ENCODE results near the gene TMEM255B. TPM values are rescaled to one million over a fixed set of nuclear protein-coding genes. Genes with fewer than 3 reads are reported as not detected.
"Not testable (repeated sequence)": the region's sequence is repeated elsewhere in the genome, so short reads cannot be mapped to it uniquely, and the experiment has no call there.

Gene TMEM255B
- total and polyA plus RNA-seq, 4 donors = 0.63 to 67.3 (median 20.4) TPM

- DNase-seq (no peak), ATAC-seq (ENCODE audit: low FRiP score) (no peak)
- Histone ChIP-seq H3K27ac (ENCODE audit: low read depth in 1 of 2, low read length in 2 of 2) (no peak overlapping the region), H3K36me3 (ENCODE audit: control insufficient read depth in 1 of 2, insufficient read depth in 2 of 2, low read length in 1 of 2) (peaks cover 0 to 13% of the 10 kb centered on the region in 2 donors), H3K9me3 (ENCODE audit: control insufficient read depth, low read length) (no peaks in the 10 kb centered on the region), H3K4me3 (ENCODE audit: low read length in 2 of 2) (no peak overlapping the region), H3K27me3 (ENCODE audit: control insufficient read depth in 1 of 2, insufficient read depth in 2 of 2, low read length in 1 of 2) (no peaks in the 10 kb centered on the region), H3K4me1 (ENCODE audit: control insufficient read depth in 1 of 2, insufficient read depth in 2 of 2, low read length in 2 of 2) (no peaks in the 10 kb centered on the region)
- WGBS, 2 donors = 89 to 90% methylated on average over 45 of the region's 45 CpGs
- intact Hi-C loops (cut with DNase I) = no loop called here
Measured at GRCh38 chr13:113822956-113823744, 64.1 kb downstream of the TMEM255B start.

GRCh38 chr13:113823771-113824170, 64.7 kb downstream of the TMEM255B start:
- H3K9me3 ChIP-seq (ENCODE audit: control insufficient read depth, low read length) = no peaks in the 10 kb centered on the region
- H3K27me3 ChIP-seq (ENCODE audit: control insufficient read depth in 1 of 2, insufficient read depth in 2 of 2, low read length in 1 of 2) = no peaks in the 10 kb centered on the region
- WGBS, 2 donors = 83 to 93% methylated on average over 19 of the region's 19 CpGs
- intact Hi-C loops (cut with DNase I) = no loop called here
- H3K4me1 ChIP-seq (ENCODE audit: control insufficient read depth in 1 of 2, insufficient read depth in 2 of 2, low read length in 2 of 2) = no peaks in the 10 kb centered on the region
- no peak overlapping the region for H3K4me3 ChIP-seq (ENCODE audit: low read length in 2 of 2)
- H3K36me3 ChIP-seq (ENCODE audit: control insufficient read depth in 1 of 2, insufficient read depth in 2 of 2, low read length in 1 of 2) = peaks cover 0 to 13% of the 10 kb centered on the region in 2 donors
- ATAC-seq (ENCODE audit: low FRiP score) = no peak
- no peak overlapping the region for H3K27ac ChIP-seq (ENCODE audit: low read depth in 1 of 2, low read length in 2 of 2)
- no peak for DNase-seq

- Histone ChIP-seq H3K27me3 (ENCODE audit: control insufficient read depth in 1 of 2, insufficient read depth in 2 of 2, low read length in 1 of 2) (no peaks in the 10 kb centered on the region), H3K27ac (ENCODE audit: low read depth in 1 of 2, low read length in 2 of 2) (no peak overlapping the region), H3K9me3 (ENCODE audit: control insufficient read depth, low read length) (no peaks in the 10 kb centered on the region), H3K4me1 (ENCODE audit: control insufficient read depth in 1 of 2, insufficient read depth in 2 of 2, low read length in 2 of 2) (no peaks in the 10 kb centered on the region), H3K36me3 (ENCODE audit: control insufficient read depth in 1 of 2, insufficient read depth in 2 of 2, low read length in 1 of 2) (peaks cover 0 to 12% of the 10 kb centered on the region in 2 donors), H3K4me3 (ENCODE audit: low read length in 2 of 2) (no peak overlapping the region)
- intact Hi-C loops (cut with DNase I) = no loop called here
- WGBS, 2 donors = 77 to 81% methylated on average over 16 of the region's 16 CpGs
- DNase-seq (no peak), ATAC-seq (ENCODE audit: low FRiP score) (no peak)
Measured at GRCh38 chr13:113825841-113826240, 66.8 kb downstream of the TMEM255B start.

GRCh38 chr13:113826446-113826845, 67.4 kb downstream of the TMEM255B start:
- 86 to 93% methylated on average over 31 to 35 of the region's 35 CpGs for WGBS, 2 donors
- H3K4me3 ChIP-seq (ENCODE audit: low read length in 2 of 2); DNase-seq; ATAC-seq (ENCODE audit: low FRiP score); H3K4me1 ChIP-seq (ENCODE audit: control insufficient read depth in 1 of 2, insufficient read depth in 2 of 2, low read length in 2 of 2); H3K27me3 ChIP-seq (ENCODE audit: control insufficient read depth in 1 of 2, insufficient read depth in 2 of 2, low read length in 1 of 2); H3K27ac ChIP-seq (ENCODE audit: low read depth in 1 of 2, low read length in 2 of 2); intact Hi-C loops (cut with DNase I); H3K9me3 ChIP-seq (ENCODE audit: control insufficient read depth, low read length): not testable (repeated sequence)
- H3K36me3 ChIP-seq (ENCODE audit: control insufficient read depth in 1 of 2, insufficient read depth in 2 of 2, low read length in 1 of 2) = peaks cover 0 to 16% of the 10 kb centered on the region in 2 donors

GRCh38 chr13:113827021-113827420, 68.0 kb downstream of the TMEM255B start:
- intact Hi-C loops (cut with DNase I) = no loop called here
- WGBS, 2 donors = 92 to 94% methylated on average over 19 of the region's 19 CpGs
- peaks cover 0 to 12% of the 10 kb centered on the region in 2 donors for H3K36me3 ChIP-seq (ENCODE audit: control insufficient read depth in 1 of 2, insufficient read depth in 2 of 2, low read length in 1 of 2)
- H3K4me3 ChIP-seq (ENCODE audit: low read length in 2 of 2) = no peak overlapping the region
- DNase-seq (no peak), ATAC-seq (ENCODE audit: low FRiP score) (no peak)
- H3K4me1 ChIP-seq (ENCODE audit: control insufficient read depth in 1 of 2, insufficient read depth in 2 of 2, low read length in 2 of 2) = no peaks in the 10 kb centered on the region
- H3K27ac ChIP-seq (ENCODE audit: low read depth in 1 of 2, low read length in 2 of 2) = no peak overlapping the region
- no peaks in the 10 kb centered on the region for H3K27me3 ChIP-seq (ENCODE audit: control insufficient read depth in 1 of 2, insufficient read depth in 2 of 2, low read length in 1 of 2)
- no peaks in the 10 kb centered on the region for H3K9me3 ChIP-seq (ENCODE audit: control insufficient read depth, low read length)

GRCh38 chr13:113828282-113828825, 69.3 kb downstream of the TMEM255B start:
- ATAC-seq (ENCODE audit: low FRiP score) = no peak
- no peak overlapping the region for H3K4me3 ChIP-seq (ENCODE audit: low read length in 2 of 2)
- peaks cover 0 to 18% of the 10 kb centered on the region in 2 donors for H3K36me3 ChIP-seq (ENCODE audit: control insufficient read depth in 1 of 2, insufficient read depth in 2 of 2, low read length in 1 of 2)
- WGBS, 2 donors = 94 to 97% methylated on average over 20 of the region's 20 CpGs
- intact Hi-C loops (cut with DNase I) = no loop called here
- DNase-seq = no peak
- no peak overlapping the region for H3K27ac ChIP-seq (ENCODE audit: low read depth in 1 of 2, low read length in 2 of 2)
- H3K27me3 ChIP-seq (ENCODE audit: control insufficient read depth in 1 of 2, insufficient read depth in 2 of 2, low read length in 1 of 2) = no peaks in the 10 kb centered on the region
- H3K9me3 ChIP-seq (ENCODE audit: control insufficient read depth, low read length) = no peaks in the 10 kb centered on the region
- no peaks in the 10 kb centered on the region for H3K4me1 ChIP-seq (ENCODE audit: control insufficient read depth in 1 of 2, insufficient read depth in 2 of 2, low read length in 2 of 2)

GRCh38 chr13:113830426-113830950, 71.5 kb downstream of the TMEM255B start:
- H3K27ac ChIP-seq (ENCODE audit: low read depth in 1 of 2, low read length in 2 of 2); H3K27me3 ChIP-seq (ENCODE audit: control insufficient read depth in 1 of 2, insufficient read depth in 2 of 2, low read length in 1 of 2); ATAC-seq (ENCODE audit: low FRiP score); DNase-seq; H3K4me1 ChIP-seq (ENCODE audit: control insufficient read depth in 1 of 2, insufficient read depth in 2 of 2, low read length in 2 of 2); H3K9me3 ChIP-seq (ENCODE audit: control insufficient read depth, low read length); intact Hi-C loops (cut with DNase I); H3K4me3 ChIP-seq (ENCODE audit: low read length in 2 of 2): not testable (repeated sequence)
- H3K36me3 ChIP-seq (ENCODE audit: control insufficient read depth in 1 of 2, insufficient read depth in 2 of 2, low read length in 1 of 2) = peaks cover 0 to 26% of the 10 kb centered on the region in 2 donors
- WGBS, 2 donors = 91 to 96% methylated on average over 11 to 22 of the region's 22 CpGs

- intact Hi-C loops (cut with DNase I) = no loop called here
- Histone ChIP-seq H3K27me3 (ENCODE audit: control insufficient read depth in 1 of 2, insufficient read depth in 2 of 2, low read length in 1 of 2) (no peaks in the 10 kb centered on the region), H3K9me3 (ENCODE audit: control insufficient read depth, low read length) (no peaks in the 10 kb centered on the region), H3K4me1 (ENCODE audit: control insufficient read depth in 1 of 2, insufficient read depth in 2 of 2, low read length in 2 of 2) (no peaks in the 10 kb centered on the region), H3K27ac (ENCODE audit: low read depth in 1 of 2, low read length in 2 of 2) (no peak overlapping the region), H3K4me3 (ENCODE audit: low read length in 2 of 2) (no peak overlapping the region), H3K36me3 (ENCODE audit: control insufficient read depth in 1 of 2, insufficient read depth in 2 of 2, low read length in 1 of 2) (peaks cover 0 to 23% of the 10 kb centered on the region in 2 donors)
- ATAC-seq (ENCODE audit: low FRiP score) = no peak
- no peak for DNase-seq
- 88 to 92% methylated on average over 23 of the region's 23 CpGs for WGBS, 2 donors
Measured at GRCh38 chr13:113831061-113831460, 72.0 kb downstream of the TMEM255B start.

GRCh38 chr13:113832205-113832604, 73.2 kb downstream of the TMEM255B start:
- intact Hi-C loops (cut with DNase I) = no loop called here
- Histone ChIP-seq H3K27ac (ENCODE audit: low read depth in 1 of 2, low read length in 2 of 2) (no peak overlapping the region), H3K36me3 (ENCODE audit: control insufficient read depth in 1 of 2, insufficient read depth in 2 of 2, low read length in 1 of 2) (peaks cover 0 to 22% of the 10 kb centered on the region in 2 donors), H3K9me3 (ENCODE audit: control insufficient read depth, low read length) (no peaks in the 10 kb centered on the region), H3K4me3 (ENCODE audit: low read length in 2 of 2) (no peak overlapping the region), H3K4me1 (ENCODE audit: control insufficient read depth in 1 of 2, insufficient read depth in 2 of 2, low read length in 2 of 2) (no peaks in the 10 kb centered on the region), H3K27me3 (ENCODE audit: control insufficient read depth in 1 of 2, insufficient read depth in 2 of 2, low read length in 1 of 2) (no peaks in the 10 kb centered on the region)
- DNase-seq (no peak), ATAC-seq (ENCODE audit: low FRiP score) (no peak)
- 81 to 85% methylated on average over 17 to 19 of the region's 19 CpGs for WGBS, 2 donors
